HG03025 (cell line): ENCODE measurements around the gene COPS6.

Source experiments
- ATAC-seq: cut with Tn5 transposase; IDR thresholded peaks from one replicate; pipeline ENCODE4 v1.9.1; 2021; ENCODE audit warnings: mild to moderate bottlenecking, moderate library complexity; ENCODE audit not compliant: unreplicated experiment, low FRiP score

The COPS6 gene

DNA sequence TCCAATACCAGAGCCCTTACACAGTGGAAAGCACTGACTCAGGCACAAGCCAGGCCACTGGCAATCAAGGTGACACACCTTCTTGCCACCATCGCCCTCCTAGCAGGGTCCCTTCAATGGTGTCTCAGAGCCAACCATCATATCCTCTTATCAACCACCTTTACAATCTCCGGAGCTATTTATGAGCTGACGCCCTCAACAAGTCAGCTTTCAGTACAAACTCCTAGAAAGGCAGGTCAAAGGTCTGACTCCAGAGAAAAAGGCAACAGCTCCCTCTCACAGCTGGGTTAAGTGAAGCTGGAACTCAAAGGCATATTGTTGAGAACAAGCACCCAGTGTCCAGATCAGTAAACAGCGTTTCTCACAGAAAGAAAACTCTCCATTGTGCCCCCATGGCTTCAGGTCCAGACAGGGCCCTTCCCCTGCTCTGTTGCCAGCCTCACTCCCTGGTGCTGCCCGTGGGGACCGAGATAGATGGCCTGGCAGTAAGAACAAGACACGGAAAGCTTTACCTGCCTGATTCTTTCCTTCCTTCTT lies 9.7 kb upstream of the COPS6 start:
- ATAC-seq, result no peak

- no peak for ATAC-seq
Observed at GRCh38 chr7:100080907-100081534, 7.7 kb upstream of the COPS6 start.

- peak; percentile 77 for ATAC-seq
Observed at GRCh38 chr7:100081535-100082102, 7.2 kb upstream of the COPS6 start, which contains the start of gene ZNF3. Gene ZNF3 (minus strand): TSS chr7:100081723. CDS start chr7:100077357, 4,366 bp downstream.

DNA sequence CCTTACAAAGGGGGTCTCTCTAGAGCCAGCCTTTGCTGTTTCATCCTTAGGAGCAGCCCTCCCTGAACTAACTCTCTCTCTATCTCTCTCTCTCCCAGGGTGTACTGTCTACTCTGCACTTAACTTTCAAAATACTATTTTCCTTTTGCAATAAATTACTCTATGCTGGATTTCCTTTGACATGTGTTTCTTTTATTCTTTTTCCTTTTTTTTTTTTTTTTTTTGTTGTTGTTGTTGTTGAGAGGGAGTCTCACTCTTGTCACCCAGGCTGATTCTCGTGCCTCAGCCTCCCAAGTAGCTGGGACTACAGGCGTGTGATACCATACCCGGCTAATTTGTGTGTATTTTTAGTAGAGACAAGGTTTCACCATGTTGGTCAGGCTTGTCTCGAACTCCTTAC lies 5.8 kb upstream of the COPS6 start:
- no peak for ATAC-seq

DNA sequence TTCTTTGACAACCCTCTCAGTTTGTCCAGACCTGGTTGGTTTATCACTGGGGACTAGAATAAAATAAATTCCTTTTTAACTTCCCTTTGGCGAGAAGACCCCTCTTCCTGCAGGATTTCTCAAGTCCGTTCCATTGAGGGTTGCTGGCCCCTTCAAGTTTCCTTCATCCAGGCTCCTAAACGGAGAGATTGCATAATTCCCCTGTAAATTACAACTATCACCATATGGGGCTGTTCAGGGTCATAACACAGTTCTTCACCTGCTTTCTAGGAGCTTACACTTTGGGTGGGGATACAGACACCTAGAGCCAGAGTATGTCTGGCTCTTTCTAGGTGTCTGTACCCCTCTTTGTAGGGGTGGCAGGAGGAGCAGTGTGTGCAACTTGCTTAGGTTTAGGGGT lies 3.3 kb upstream of the COPS6 start:
- no peak for ATAC-seq

DNA sequence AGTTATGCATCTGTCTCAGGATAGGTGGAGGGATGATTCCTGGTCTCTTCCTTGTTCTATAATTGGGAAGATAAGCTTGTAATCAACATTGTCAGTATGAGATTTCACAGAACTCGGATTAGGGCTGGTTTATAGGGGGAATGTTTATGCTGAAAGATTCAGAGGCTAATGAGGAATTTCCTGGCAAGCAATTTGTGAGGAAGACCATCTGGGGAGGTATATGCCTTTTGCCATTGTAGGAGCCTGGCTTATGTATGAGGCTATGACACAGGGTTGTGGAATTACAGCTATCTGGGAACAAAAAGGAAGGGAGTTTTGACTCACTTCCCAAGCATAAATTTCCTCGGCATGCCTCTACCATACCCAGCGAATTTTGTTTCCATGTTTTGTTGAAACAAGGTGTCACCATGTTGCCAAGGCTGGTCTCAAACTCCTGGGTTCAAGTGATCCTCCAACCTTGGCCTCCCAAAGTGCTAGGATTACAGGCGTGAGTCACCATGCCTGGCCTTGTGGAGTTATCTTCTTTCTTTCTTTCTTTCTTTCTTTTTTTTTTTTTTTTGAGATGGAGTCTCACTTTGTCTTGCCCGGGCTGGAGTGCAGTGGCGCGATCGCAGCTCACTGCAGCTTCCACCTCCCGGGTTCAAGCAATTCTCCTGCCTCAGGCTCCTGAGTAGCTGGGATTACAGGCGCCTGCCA lies 1.6 kb upstream of the COPS6 start:
- no peak for ATAC-seq

- ATAC-seq, result no peak
Observed at GRCh38 chr7:100088095-100088620, 611 bp upstream of the COPS6 start.

DNA sequence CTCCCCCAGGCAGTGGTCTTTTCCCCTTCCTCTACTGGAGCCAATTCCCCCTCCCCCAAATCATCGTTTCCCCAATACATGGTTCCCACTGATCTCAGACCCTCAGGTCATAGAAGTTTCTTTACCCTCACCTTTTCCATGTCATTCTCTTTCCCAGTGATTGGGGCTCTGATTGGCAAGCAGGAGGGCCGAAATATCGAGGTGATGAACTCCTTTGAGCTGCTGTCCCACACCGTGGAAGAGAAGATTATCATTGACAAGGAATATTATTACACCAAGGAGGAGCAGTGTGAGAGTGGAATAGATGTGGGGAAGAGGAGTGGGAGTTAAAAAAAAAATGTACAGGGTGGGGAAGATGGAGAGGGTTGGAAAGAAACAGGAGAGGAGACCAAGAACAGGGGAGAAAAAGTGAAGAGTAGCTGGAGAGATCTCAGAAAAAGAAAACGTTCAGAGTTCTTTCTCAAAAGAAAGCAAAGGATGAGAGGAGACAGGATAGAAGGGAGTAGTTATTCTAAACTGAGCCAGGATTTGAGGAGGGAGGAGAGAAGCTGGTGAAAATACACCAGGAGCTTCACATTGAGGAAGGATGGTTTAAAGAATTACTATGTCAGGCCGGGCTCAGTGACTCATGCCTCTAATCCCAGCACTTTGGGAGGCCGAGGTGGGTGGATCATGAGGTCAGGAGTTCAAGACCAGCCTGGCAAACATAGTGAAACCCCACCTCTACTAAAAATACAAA lies 858 bp downstream of the COPS6 start:
- ATAC-seq, result no peak

GRCh38 chr7:100090527-100091410 lies 2.0 kb downstream of the COPS6 start:
- ATAC-seq, result no peak

DNA sequence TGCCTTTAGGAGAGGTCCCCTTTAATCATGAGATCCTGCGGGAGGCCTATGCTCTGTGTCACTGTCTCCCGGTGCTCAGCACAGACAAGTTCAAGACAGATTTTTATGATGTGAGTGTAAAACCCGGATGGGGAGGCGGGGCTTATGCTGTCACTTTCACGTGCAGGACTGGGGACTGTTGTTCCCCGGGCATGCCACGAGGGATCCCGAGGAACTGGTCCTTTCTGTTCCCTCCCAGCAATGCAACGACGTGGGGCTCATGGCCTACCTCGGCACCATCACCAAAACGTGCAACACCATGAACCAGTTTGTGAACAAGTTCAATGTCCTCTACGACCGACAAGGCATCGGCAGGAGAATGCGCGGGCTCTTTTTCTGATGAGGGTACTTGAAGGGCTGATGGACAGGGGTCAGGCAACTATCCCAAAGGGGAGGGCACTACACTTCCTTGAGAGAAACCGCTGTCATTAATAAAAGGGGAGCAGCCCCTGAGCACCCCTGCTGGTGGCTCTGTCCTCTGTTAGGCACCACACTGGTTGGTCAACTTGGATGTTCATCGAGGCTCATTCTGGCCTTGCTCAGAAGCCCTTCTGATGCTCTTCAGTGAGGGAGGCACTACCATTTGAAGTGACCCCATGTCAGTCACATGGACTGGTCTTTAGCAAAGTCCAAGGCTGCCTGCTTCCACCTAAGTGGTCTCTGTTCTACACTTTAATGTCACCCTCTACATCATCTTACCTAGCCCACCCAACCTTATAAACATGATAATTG lies 2.8 kb downstream of the COPS6 start:
- ATAC-seq, result no peak

DNA sequence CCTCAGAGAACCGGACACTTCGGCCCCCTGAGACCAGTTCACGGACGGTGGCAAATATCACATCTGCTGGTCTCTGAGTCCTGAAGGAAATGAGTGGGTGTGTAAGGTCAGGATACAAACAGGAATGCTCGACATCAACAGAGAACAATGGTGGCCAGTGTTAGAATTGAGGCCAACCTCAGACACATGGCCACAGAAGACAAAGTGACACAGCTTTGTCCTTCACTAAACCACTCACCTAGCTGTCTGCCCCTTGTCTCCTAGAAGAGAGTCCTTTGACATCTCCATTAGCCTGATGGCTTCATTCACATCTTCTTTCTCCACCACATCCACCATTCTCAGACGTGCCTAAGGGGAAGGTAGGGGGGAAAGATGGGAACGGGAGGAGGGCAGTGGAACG lies 4.3 kb downstream of the COPS6 start:
- no peak for ATAC-seq

- ATAC-seq, result no peak
Observed at GRCh38 chr7:100093498-100093897, 4.7 kb downstream of the COPS6 start.

GRCh38 chr7:100093925-100094486 lies 5.2 kb downstream of the COPS6 start:
- ATAC-seq, result no peak

- no peak for ATAC-seq
Observed at GRCh38 chr7:100095289-100095688, 6.5 kb downstream of the COPS6 start.

DNA sequence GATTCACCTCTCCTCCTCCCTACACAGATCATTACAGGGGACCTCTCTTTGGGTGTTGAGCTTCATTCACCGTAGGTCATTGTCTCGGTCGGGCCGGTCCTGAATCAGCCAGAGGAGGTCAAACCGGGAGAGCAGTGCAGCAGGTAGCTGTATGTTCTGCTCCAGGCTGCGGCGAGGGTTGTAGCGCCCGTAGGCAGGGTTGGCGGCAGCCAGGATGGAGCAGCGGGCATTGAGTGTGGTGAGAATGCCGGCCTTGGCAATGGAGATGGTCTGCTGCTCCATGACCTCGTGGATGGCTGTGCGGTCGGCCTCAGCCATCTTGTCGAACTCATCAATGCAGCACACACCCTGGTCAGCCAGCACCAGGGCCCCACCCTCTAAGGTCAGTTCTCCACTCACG lies 6.9 kb downstream of the COPS6 start:
- ATAC-seq, result no peak

- ATAC-seq, result no peak
Observed at GRCh38 chr7:100098913-100099312, 10.1 kb downstream of the COPS6 start.

DNA sequence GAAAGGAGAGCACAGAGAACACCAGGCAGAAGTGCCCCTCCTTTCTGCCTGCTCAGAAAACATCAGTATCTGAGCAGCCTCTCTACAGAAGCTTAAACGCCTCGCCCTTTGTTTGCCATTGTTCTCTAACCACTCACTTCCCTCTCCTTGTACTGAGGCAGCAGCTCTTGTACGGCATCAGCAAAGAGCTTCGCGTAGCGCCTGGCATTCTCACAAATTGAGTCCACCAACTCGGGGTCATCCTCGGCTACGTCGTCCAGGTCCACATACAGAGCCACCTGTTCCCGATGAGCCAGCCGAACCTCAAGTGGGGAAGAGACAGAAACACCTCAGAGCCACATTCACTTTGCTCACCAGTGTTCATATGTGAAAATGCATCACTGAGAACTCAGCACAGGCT lies 10.7 kb downstream of the COPS6 start:
- no peak for ATAC-seq

DNA sequence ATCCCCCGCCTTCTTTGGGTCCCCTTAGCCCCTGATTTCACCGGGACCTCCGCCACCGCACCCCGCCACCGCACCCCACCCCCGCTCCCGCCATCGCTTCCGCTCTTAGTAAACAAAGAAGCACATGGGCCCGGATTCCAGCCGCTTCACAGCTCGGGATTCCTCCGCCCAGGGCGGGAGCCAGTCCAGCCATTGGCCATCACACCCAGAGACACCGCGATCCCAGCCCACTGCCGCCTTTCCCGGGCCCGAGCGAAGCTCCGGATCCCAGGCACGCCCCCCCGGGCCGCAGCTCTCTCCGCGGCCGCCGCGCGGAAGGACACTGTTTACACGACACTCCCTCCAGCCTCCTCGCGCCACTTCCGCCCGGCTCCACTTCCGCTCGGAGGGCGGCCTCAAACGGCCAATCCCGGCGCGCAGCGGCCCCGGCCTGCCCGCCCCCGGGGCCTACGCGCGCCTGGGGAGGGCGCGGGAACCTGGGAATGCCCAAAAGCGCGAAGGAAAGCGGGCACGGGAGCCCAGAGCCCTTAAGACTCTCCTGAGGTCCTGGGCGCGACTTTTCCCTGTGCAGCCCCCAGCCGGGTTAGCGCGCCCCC lies 11.7 kb downstream of the COPS6 start:
- ATAC-seq, result peak; percentile 72
